ENCODE data around the gene SCFD2.

SCFD2 gene

GRCh38 chr4:53132132-53132891 is 233.5 kb downstream of the SCFD2 start:
- no peak for DNase-seq

- no peak for DNase-seq
Observed at GRCh38 chr4:53131562-53131925, 234.3 kb downstream of the SCFD2 start.

- DNase-seq: no peak
Observed at GRCh38 chr4:53130896-53131561, 234.8 kb downstream of the SCFD2 start.

- DNase-seq: no peak
Observed at GRCh38 chr4:53128706-53129357, 237.0 kb downstream of the SCFD2 start.

GRCh38 chr4:53128231-53128630 is 237.6 kb downstream of the SCFD2 start:
- no peak for DNase-seq

- DNase-seq: no peak
Observed at GRCh38 chr4:53127365-53127764, 238.5 kb downstream of the SCFD2 start.

GRCh38 chr4:53126099-53126498 is 239.8 kb downstream of the SCFD2 start:
- DNase-seq: no peak

- no peak for DNase-seq
Observed at GRCh38 chr4:53123819-53124218, 242.0 kb downstream of the SCFD2 start.

GRCh38 chr4:53123171-53123570 is 242.7 kb downstream of the SCFD2 start:
- no peak for DNase-seq

GRCh38 chr4:53122280-53123116 is 243.4 kb downstream of the SCFD2 start:
- DNase-seq: no peak

GRCh38 chr4:53121264-53121865 is 244.5 kb downstream of the SCFD2 start:
- no peak for DNase-seq

- no peak for DNase-seq
Observed at GRCh38 chr4:53120778-53121177, 245.1 kb downstream of the SCFD2 start.

GRCh38 chr4:53119680-53120079 is 246.2 kb downstream of the SCFD2 start:
- no peak for DNase-seq

- no peak for DNase-seq
Observed at GRCh38 chr4:53118676-53119075, 247.2 kb downstream of the SCFD2 start.

GRCh38 chr4:53116954-53117353 is 248.9 kb downstream of the SCFD2 start:
- DNase-seq: no peak

GRCh38 chr4:53113431-53114225 is 252.2 kb downstream of the SCFD2 start:
- DNase-seq: no peak

- DNase-seq: no peak
Observed at GRCh38 chr4:53105313-53105712, 260.5 kb downstream of the SCFD2 start.

GRCh38 chr4:53103481-53103880 is 262.4 kb downstream of the SCFD2 start:
- DNase-seq: no peak

- DNase-seq: no peak
Observed at GRCh38 chr4:53101191-53101581, 264.7 kb downstream of the SCFD2 start.

GRCh38 chr4:53100501-53101190 is 265.2 kb downstream of the SCFD2 start:
- no peak for DNase-seq

- DNase-seq: no peak
Observed at GRCh38 chr4:53098681-53099121, 267.2 kb downstream of the SCFD2 start.
